Stimulated activated CD4-positive, alpha-beta T cell treated with anti-CD3 and anti-CD28 coated beads, Interleukin-1b, Interleukin-23, amount 100 ng/mL, for 1 hour (primary cell): ENCODE results near the gene PDE4B.
"Not testable (repeated sequence)": the region's sequence is repeated elsewhere in the genome, so short reads cannot be mapped to it uniquely, and the experiment has no call there.

Source experiments
- DNase-seq, 2 donors: peaks; one replicate each; pipeline ENCODE4 v3.0.0-alpha.2; 2020; ENCODE audit warnings: low read depth in 2 of 2

Gene PDE4B

DNA sequence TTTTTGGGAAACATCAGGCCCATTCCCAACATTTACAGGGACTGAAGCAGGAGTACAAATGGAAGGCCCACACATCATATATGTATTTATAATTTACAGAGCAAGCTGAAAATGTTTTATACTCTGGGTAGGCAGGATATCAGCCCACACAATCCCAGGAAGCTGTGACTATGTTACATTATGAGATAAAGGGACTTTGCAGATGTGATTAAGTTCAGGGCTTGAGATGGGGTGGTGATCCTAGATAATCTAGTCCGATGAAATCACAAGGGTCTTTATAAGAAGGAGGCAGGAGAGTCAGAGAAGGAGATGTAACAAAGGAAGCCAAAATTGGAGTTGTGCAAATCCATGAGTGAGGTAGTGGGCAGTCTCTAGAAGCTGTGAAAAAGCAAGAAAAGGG, 160.5 kb downstream of the PDE4B start:
- no peak for DNase-seq

DNA sequence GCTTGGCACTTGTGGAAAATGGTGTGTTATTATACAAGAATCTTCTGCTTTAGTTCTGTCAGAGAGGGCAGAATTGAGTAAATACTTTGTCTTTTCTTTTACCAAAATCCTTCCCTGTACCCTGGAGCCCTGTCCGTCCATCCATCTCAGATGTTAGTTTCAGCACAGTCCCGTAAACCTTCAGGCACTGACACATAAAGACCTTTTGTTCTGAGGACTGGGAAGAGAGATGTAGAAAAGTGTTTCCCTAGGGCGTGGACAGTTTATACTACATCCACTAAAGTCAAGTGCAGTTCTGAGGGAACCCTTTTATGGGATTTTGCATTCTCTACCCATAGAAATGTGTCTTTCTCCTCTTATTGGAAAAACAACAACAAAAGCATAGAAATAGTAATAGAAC, 162.4 kb downstream of the PDE4B start:
- DNase-seq, result no peak

DNA sequence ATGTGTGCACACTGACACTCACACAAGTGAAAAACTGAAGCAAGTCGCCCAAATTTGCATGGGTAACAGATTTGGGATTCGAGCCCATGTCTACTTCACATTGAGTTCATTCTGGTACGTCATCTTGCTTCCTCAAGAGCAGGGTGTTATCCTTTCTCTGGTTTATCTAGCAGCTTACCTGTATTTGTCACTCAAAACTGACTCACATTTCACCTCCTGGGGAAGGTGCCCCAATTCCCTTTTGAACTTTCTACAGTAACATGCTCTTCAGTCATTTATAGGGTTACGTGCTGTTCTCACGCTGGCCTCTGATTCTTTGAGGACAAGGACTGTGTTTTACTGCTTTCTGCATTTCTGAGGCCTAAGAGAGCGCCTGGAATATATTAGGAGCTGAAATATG, 162.8 kb downstream of the PDE4B start:
- DNase-seq, result no peak

DNA sequence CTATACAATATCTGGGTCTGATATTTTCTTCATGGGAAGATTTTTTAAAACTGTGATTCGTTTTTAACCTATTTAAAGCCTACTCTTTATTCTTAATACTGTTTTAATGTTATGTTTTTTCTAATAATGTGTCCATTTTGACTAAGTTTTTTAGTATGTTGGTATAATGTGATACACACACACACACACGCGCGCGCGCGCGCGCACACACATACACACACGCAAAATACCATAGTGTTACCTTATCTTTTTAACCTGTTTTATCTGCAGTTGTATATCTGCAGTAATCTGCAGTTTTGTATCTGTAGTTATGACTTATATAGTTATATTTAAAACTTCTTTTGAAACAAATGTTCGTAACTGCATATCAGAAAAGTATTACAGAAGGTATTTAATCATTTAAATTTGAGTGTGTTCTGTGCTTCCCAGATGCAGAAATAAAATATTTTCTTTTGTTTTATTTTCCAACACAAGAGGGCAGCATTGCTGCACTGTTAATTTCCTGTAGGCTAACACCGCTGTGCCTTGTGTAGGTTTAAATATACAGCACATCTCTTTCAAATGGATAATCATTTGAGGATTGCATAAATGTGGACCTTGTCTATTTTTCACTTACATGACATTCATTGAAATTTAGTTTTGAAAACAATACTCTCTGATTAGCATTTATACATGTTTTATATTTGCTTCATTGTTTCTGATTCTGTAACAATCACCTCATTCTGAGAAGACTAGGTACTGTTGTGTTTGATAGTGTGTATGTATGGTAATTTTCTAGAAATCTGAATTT, 166.1 kb downstream of the PDE4B start:
- DNase-seq, result no peak

DNA sequence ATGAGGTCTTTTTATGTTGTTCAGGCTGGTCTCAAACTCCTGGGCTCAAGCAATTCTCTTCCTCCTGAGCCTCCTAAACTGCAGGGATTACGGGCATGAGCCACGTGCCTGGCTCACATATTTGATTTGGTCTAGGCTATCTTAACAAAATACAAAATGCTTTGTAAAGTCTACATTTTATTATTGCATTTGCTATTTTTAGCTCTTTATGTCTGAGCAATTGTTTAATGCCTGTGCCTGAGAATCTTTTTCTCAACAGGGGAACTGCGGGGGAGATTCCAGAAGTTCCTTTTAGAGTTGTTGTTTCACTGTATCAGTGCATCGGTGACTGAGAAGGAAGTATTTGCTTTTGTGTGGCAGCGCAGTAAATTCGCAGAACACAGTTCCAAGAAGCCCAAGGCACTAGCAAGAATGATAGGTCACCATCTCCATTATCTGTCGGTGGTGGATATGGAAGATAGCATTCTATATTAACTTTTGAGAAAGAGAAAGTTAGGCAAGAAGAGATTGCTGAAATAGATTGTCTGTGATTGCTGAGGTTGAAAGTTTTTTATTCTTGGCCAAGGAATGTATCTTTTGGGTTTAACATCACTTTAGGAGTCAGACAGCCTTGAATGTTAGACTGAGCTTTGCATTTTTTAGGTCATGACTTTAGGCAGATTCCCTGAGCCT, 167.3 kb downstream of the PDE4B start:
- DNase-seq, result no peak

DNA sequence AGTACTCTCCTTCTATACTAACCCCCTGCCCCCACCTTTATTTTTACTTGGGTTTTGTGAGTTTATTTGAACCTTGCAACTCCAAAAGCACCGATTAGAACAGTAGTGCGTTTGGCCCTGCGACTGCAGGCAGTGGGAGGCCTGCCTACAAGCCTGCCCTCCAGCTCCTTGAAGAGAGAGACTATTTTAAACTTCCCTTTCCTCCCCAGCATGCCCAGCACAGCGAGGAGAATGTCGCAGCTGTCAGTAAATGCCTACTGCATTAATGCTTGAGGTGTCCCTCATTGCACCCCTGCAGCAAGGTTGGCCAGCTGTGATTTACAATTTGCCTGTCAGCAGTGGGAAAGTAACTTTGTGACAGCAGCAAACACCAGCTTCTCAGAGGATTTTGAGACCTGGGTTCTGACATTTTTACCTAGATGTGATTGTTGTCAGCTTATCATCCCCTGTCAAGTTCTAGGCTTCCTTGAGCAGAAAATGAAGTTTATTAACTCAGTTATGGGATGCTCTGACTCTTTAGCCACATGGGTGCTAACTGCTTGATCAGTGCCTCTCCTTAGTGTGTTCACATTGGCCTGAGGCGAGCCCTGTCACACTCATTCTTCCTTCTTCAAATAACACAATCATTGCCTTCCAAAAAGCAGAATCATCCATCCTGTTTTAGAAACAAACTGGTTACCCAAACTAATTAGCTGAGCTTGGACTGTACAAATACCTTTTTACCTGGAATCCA, 170.6 kb downstream of the PDE4B start:
- DNase-seq, result no peak

DNA sequence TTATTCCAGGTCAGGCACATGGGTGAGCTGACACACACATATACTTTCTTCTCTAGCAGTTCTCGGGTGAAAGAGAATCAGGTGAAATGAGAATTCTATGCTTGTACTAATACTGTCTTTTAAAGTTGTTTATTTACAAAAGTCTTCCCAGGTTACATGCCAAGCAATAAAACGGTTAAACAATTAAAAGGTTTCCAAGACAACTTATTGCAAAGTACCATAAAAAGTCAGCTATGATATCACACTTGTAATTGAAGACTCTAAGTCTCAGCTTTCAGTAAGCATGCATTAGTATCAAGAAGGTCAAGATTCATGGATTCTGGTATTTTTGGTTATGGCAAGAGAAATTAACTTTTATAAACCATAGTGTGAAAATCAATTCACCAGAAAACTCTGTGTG, 171.4 kb downstream of the PDE4B start:
- DNase-seq, result no peak

DNA sequence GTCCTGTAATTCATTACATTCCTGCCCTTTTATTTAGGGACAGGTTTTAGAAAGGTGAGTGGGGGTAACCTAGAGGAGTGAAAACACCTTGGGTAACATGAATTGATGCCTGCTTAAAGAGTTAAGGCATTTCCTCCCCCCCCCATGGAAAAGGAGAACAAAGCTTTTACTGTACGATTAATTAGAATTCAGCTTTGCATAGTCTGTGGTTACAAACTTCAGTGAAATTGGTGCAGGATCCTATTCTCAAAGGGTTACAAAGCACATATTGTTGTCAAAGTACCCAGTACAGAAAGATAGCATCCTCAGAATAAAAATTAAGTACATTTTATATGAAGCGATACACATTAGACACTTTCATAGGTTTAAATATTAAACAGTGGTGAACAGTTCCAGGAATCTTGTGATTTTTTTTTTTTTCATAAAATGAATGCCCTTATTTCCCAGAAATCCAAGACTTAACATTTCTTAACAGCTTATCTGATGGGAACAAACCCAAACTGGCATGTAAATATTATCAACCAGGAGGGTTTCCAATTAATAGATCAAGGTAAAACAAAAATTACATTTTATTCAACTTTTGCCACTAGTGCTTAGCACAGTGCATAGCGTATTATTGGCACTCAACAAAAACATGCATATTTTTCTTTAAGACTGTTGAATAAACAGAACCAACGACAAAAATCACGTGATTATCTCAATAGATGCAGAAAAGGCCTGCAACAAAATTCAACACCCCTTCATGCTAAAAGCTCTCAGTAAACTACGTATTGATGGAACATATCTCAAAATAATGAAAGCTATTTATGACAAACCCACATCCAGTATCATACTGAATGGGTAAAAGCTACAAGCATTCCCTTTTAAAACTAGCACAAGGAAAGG, 172.7 kb downstream of the PDE4B start:
- DNase-seq, result no peak

DNA sequence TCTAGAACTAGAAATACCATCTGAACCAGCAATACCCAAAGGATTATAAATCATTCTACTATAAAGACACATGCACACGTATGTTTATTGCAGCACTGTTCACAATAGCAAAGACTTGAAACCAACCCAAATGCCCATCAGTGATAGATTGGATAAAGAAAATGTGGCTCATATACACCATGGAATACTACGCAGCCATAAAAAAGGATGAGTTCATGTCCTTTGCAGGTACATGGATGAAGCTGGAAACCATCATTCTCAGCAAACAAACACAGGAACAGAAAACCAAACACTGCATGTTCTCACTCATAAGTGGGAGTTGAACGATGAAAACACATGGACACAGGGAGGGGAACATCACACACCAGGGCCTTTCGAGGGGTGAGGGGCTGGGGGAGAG, 174.8 kb downstream of the PDE4B start:
- not testable (repeated sequence) for DNase-seq

DNA sequence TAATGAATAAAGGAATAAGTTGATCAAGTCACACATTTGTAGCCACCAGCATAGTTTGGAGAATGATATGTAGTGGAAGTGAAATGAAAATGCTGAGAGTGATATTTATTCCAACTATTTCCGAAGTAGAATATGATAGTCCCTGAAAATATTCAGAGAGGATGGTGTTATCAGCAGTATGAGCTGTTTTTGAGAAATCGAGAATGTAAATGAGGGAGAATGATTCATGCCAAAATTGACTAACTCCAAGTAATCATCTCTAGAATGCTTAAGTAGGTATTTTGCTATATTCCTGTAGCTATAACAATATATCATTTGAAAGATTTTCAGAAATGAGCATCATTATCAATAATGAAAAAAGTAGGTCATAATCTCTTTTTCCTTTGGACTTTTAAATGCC, 178.9 kb downstream of the PDE4B start:
- DNase-seq, result no peak

DNA sequence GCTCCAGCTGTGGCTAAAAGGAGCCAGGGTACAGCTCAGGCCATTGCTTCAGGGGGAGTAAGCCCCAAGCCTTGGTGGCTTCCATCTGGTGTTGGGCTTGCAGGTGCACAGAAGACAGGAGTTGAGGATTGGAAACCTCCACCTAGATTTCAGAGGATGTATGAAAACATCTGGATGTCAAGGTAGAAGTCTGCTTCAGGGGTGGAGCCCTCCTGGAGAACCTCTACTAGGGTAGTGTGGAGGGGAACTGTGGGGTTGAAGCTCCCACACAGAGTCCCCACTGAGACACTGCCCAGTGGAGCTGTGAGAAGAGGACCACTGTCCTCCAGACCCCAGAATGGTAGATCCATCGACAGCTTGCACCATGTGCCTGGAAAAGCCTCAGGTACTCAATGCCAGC, 183.0 kb downstream of the PDE4B start:
- no peak for DNase-seq

DNA sequence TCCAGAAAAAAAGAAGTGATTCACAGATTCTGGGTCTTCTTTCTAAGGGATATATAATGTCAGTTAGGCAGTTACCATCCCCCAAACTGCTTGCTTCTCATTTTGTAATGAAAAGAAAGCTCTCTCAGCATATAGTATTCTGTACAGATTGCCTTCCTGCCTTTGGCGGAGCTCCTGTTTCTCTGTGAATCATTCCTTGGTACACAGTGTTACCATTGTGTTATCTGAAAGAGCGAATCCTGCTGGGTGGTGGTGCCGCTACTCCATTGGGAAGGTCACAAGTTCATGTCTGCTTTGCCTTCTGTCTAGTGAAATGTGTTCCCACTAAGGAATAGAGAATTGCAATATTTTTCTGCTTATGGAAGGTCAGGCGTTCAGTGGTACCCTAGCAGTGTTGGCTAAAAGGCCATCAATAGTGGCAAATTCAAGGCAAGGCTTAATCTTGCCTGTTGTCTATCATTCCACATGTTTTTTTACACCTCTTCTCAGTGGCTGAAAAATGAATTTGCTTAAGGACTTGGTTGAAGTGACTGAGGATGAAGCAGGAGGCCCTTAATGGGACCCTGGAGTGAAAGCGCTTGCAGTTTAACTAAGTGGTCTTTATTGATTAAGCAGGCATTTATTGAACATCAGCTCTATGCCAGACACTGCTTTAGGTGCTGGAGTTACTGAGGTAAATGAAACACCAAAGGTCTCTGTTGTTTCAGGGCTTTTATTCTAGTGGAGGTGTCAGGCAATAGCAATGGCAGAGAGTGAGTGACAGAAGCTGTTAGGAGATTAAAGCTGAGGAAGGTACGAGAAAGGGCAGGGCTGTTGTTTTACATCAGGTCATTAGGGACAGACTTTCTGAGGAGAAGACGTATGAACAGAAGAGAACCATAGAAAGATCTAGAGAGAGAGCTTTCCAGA, 186.7 kb downstream of the PDE4B start:
- no peak for DNase-seq

DNA sequence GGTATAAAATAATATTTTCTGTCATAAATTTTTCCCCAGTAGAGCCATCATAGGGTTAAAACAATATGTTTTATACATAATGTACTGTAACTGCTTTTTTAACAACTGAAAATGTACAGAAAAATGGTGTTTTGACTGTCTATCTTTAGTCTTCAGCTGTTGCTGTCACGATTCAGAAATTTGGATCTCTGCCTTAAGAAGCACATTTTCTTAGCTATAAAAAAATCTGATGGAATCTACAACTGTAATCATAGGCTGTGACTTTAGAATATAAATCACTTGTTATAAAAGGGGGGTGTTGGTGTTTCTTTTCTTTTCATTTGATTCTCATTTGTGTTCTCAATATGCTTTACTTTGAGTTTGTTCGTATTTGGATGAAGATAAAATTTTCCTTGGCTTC, 187.5 kb downstream of the PDE4B start:
- no peak for DNase-seq

DNA sequence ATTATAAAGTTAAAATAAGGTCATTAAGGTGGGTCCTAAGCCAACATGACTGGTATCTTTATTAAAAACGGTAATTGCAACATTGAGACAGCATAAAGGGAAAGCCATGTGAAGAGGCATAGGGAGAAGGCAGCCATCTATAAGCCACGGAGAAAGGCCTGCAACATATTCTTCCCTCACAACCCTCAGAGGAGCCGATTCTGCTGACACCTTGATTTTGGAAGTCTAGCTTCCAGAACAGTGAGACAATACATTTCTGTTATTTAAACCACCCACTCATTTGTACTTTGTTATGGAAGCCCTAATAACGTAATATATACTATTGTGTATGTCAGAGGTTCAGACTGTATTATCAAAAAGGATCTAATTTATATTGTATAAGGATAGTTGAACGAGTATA, 190.8 kb downstream of the PDE4B start:
- DNase-seq, result no peak

DNA sequence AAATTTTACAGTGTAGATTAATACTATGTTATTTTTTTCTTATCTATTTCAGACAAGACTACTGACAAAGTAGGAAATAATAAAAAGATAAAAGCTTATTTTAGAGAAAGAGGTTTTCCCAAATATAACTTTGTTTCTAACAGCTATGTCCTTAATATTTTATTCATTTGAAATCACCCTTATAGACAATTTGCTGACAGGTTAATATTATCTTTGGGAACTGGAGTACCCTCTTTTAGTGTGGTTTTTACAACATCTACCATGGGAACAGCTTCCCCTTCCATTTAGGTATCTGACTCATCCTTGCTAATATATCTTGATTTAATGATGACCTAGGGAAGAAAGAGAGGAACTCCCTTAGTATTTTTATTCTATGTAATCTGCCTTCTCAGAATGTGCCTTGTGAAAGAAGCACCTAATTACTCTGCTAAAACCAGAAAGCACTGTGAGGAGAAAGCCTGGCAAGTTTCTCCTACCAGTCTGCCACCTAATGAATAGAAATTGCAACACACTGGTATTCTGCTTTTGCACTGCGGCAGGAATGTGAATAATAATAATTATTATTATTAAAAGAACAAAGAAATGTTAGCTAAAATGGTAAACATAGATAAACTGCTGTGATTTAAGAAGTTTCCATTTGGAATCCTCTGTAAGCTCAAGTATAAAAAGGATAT, 192.8 kb downstream of the PDE4B start:
- no peak for DNase-seq

DNA sequence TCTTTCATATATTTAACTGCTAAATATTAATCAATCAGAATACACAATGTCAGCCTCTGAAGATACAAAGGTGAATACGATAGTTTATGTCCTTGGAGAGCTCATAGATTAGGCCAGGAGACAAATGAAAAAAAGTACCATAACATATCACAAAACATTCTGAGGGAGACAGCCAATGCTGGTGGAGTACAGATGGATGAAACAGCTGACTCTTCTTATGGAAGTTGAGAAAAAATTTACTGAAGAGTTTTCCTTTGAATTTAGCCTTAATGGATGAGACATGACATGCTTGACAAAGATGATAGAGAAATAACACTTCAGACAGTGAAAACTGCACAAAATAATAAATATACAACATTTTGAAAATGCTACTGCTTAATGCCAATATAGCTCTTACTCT, 193.5 kb downstream of the PDE4B start:
- no peak for DNase-seq

DNA sequence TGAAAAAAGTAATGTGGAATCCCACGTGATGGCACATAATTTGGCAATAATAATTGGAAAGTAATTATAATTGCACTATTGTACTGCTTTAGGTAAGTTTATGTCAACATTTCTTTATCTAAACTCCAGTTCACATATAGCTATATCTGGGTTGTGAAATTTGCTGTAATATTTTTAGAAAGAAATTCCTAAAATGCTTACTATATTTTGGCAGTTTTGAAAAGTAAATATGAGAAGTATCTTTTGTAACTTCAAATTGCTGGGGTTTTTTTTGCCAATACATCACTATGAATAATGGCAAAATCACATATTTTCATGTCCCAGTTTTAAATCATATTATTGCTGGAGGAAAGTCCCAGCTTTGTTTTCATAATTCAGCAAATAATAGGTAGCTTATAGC, 197.5 kb downstream of the PDE4B start:
- DNase-seq, result no peak

DNA sequence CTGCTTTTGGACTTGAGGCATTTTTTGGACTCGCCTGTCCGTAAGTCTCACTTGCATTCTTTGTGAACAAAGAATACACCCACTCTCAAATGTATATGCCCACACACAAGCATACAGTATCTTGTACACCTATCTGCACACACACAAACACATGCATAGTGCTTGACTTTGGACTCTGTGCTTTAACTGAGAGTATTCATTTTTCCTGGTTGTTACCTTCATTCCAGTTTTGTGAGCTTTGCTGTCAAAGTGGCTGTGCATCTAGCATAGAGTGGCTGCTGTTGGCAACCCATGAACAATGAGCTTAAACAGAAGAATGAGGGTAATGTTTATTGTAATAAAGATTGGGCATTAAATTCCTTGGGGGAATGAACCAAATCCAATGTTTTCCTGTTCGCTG, 199.0 kb downstream of the PDE4B start:
- no peak for DNase-seq

DNA sequence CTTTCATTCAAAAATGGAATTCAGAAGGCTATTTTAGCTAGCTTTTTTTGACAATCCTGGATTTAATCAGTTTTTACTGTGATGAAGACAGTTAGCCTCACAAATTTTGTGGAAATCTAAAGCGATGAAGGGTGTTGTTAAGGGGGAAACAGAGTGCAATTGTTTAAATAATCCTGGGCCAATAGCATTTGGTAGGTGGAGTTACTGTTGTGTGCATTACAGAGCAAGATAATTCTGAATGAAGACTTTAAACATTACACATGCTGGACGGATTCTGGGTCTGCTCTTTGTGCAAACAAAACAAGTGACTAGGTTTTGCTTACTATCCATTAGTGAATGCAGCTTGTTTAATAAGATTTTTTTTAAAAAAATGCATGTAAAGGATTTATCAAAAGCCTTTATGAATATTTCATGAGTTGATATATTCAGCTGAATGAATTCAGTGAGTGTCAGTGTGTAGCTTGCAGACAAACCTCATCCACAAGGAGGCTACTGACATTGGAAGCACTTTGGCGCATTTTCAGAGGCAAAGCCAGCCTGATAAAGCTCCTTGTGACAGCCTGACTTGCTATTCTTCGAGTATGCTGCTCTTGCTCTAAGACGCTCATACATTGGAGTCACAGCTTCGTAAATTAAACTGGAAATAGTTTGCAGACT, 199.6 kb downstream of the PDE4B start:
- DNase-seq, result no peak

DNA sequence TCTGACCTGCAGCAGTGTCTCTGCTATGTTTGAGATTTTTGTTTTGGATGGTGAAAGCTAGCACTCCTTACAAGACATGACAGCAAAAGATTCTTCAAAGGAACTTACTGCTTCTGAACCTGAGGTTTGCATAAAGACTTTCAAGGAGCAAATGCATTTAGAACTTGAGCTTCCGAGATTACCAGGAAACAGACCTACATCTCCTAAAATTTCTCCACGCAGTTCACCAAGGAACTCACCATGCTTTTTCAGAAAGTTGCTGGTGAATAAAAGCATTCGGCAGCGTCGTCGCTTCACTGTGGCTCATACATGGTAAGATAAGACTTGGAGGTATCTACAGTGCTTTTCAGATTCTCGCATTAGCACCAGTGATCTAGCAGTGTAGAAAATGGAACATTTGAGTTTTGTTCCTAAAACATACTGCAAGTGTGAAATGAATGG, 200.2 kb downstream of the PDE4B start:
- DNase-seq, result no peak
